Breast epithelium (tissue), 4 donors: ENCODE data around the gene DYSF. TPM values are rescaled to one million over a fixed set of nuclear protein-coding genes. Genes with fewer than 3 reads are reported as not detected.

Experiments
- DNase-seq, 2 donors: peaks; one replicate each; pipeline ENCODE4 v3.0.0-alpha.2; 2019; ENCODE audit warnings: low spot score in 2 of 2
- H3K27ac ChIP-seq, 2 donors: fragments of 200-600 bp; sonication (generic) in 1 of 2; one replicate each; pipeline ENCODE4 v1.5.1; 2016 to 2019; ENCODE audit warnings: mild to moderate bottlenecking in 1 of 2
- H3K27me3 ChIP-seq, 2 donors: fragments of 200-600 bp; sonication (generic) in 1 of 2; one replicate each; pipeline versions ENCODE4 v1.5.1 to v1.6.0; 2017 to 2019; ENCODE audit warnings: control low read depth in 1 of 2, mild to moderate bottlenecking in 1 of 2
- H3K36me3 ChIP-seq: fragments of 200-600 bp; one replicate; pipeline ENCODE4 v1.5.1; 2019
- H3K4me1 ChIP-seq, 2 donors: fragments of 200-600 bp; sonication (generic); one replicate each; pipeline ENCODE4 v1.5.1; 2016 to 2019; ENCODE audit warnings: control low read depth in 1 of 2
- H3K4me3 ChIP-seq, 3 donors: fragments of 200-600 bp; sonication (generic); 1 replicate in 2 of 3; 2 replicates in 1 of 3; pipeline ENCODE4 v1.5.1; 2016 to 2019; ENCODE audit warnings: mild to moderate bottlenecking in 3 of 3, moderate library complexity in 2 of 3
- H3K9me3 ChIP-seq, 2 donors: fragments of 200-600 bp; sonication (generic) in 1 of 2; one replicate each; pipeline ENCODE4 v1.5.1; 2016 to 2019; ENCODE audit warnings: control low read depth in 1 of 2
- CTCF ChIP-seq, 3 donors: fragments of 450-650 bp; IDR thresholded peaks; one replicate each; pipeline ENCODE4 v1.5.1; 2016 to 2017; ENCODE audit warnings: antibody characterized with exemption in 3 of 3, mild to moderate bottlenecking in 3 of 3, moderate library complexity in 3 of 3
- POLR2A ChIP-seq: fragments of 450-650 bp; IDR thresholded peaks from one replicate; pipeline ENCODE4 v1.6.1; 2016; ENCODE audit warnings: antibody characterized with exemption, mild to moderate bottlenecking, moderate library complexity
- POLR2AphosphoS5 ChIP-seq, 3 donors: sonication (generic); formaldehyde crosslinking; IDR thresholded peaks; one replicate each; pipeline ENCODE4 v1.6.1; 2017; ENCODE audit warnings: antibody characterized with exemption in 3 of 3
- intact Hi-C: fragments of 100-400 bp; cut with DNase I; formaldehyde crosslinking; loops from one replicate; pipeline ENCODE4 v1.15.1; 2023; ENCODE audit warnings: low total_unique reads
- total RNA-seq, 3 donors: library from RNA; depleted of rRNA; stranded (reverse); fragments of >200 nt; gene quantifications; one replicate each; pipeline ENCODE4 v1.1.0, GENCODE V29; 2016

DYSF gene
- total RNA-seq, 3 donors from 2014 or later: 3.0 to 15.7 (median 4.8) TPM

GRCh38 chr2:71419145-71419544 is 34.2 kb upstream of the DYSF start:
- no peaks in the 10 kb centered on the region for H3K9me3 ChIP-seq
- no peaks in the 10 kb centered on the region for H3K4me1 ChIP-seq
- H3K36me3 ChIP-seq: no peaks in the 10 kb centered on the region
- intact Hi-C loops: no loop called here
- TF ChIP-seq POLR2A (no peak), CTCF (IDR thresholded peaks at IDR 0.05) (no peak), POLR2AphosphoS5 (IDR thresholded peaks at IDR 0.05) (no peak)
- no peak overlapping the region for H3K27ac ChIP-seq
- DNase-seq: no peak
- no peak overlapping the region for H3K4me3 ChIP-seq
- H3K27me3 ChIP-seq: no peaks in the 10 kb centered on the region

- TF ChIP-seq POLR2AphosphoS5 (IDR thresholded peaks at IDR 0.05): no peak
- TF ChIP-seq POLR2A: no peak
- no peak for TF ChIP-seq CTCF (IDR thresholded peaks at IDR 0.05)
- Histone ChIP-seq H3K4me1 (no peaks in the 10 kb centered on the region), H3K27me3 (no peaks in the 10 kb centered on the region), H3K36me3 (no peaks in the 10 kb centered on the region), H3K9me3 (no peaks in the 10 kb centered on the region), H3K4me3 (no peak overlapping the region), H3K27ac (no peak overlapping the region)
- intact Hi-C loops: no loop called here
- no peak for DNase-seq
Measured at GRCh38 chr2:71419976-71420375, 33.4 kb upstream of the DYSF start.

- no peaks in the 10 kb centered on the region for H3K36me3 ChIP-seq
- no peak overlapping the region for H3K27ac ChIP-seq
Measured at GRCh38 chr2:71422786-71423185, 30.6 kb upstream of the DYSF start.

GRCh38 chr2:71423817-71424420 is 29.4 kb upstream of the DYSF start:
- H3K36me3 ChIP-seq: no peaks in the 10 kb centered on the region

More at GRCh38 chr2:71422786-71423185, 30.6 kb upstream of the DYSF start:
- Histone ChIP-seq H3K4me3 (no peak overlapping the region), H3K27me3 (no peaks in the 10 kb centered on the region), H3K9me3 (no peaks in the 10 kb centered on the region), H3K4me1 (no peaks in the 10 kb centered on the region)
- intact Hi-C loops: no loop called here
- TF ChIP-seq POLR2AphosphoS5 (IDR thresholded peaks at IDR 0.05) (no peak), CTCF (IDR thresholded peaks at IDR 0.05) (no peak), POLR2A (no peak)
- DNase-seq: no peak

More at GRCh38 chr2:71423817-71424420, 29.4 kb upstream of the DYSF start:
- Histone ChIP-seq H3K4me3 (no peak overlapping the region), H3K9me3 (no peaks in the 10 kb centered on the region), H3K27me3 (no peaks in the 10 kb centered on the region), H3K27ac (peak overlapping the region in 1 of 2 donors; percentile 14), H3K4me1 (no peaks in the 10 kb centered on the region)
- TF ChIP-seq POLR2A (no peak), POLR2AphosphoS5 (IDR thresholded peaks at IDR 0.05) (no peak), CTCF (IDR thresholded peaks at IDR 0.05) (no peak)
- intact Hi-C loops: no loop called here
- DNase-seq: no peak
